Stimulated activated CD4-positive, alpha-beta T cell treated with anti-CD3 and anti-CD28 coated beads, Interleukin-15, amount 100 ng/mL, for 1 hour (primary cell): ENCODE data around the gene LSM7.

Source experiments
- DNase-seq, 2 donors: peaks; one replicate each; pipeline ENCODE4 v3.0.0-alpha.2; 2020; ENCODE audit warnings: low read depth in 1 of 2, low spot score in 1 of 2

The LSM7 gene

GRCh38 chr19:2305452-2306280, 22.7 kb downstream of the LSM7 start:
- no peak for DNase-seq

DNA sequence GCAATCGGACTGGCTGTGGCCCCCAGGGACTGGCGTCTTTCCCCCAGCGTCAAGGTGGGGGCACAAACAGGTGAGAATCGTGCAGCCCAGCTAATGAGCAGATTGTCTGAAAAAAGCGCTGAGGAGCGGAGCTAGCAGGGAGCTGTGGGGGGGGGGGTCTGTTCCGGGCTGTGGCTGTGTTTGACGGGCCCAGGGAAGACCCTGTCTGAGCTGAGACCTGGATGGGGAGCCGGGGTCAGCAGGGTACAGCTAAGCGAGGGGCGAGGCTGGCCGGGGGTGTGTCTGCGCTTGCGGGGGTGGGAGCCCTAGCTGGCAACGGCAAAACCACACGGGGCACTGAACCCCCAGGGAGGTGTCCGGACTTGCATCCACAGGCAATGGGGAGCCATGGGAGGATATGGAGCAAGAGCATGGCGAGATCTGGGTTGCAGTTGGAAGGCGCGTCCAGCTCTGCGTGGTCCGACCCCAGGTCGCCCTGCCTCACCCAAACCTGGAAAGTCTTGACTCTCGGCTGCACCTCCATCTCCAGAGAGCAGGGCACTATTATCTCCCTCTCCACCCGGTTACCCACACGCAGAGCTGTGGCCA, 25.1 kb downstream of the LSM7 start:
- no peak for DNase-seq

DNA sequence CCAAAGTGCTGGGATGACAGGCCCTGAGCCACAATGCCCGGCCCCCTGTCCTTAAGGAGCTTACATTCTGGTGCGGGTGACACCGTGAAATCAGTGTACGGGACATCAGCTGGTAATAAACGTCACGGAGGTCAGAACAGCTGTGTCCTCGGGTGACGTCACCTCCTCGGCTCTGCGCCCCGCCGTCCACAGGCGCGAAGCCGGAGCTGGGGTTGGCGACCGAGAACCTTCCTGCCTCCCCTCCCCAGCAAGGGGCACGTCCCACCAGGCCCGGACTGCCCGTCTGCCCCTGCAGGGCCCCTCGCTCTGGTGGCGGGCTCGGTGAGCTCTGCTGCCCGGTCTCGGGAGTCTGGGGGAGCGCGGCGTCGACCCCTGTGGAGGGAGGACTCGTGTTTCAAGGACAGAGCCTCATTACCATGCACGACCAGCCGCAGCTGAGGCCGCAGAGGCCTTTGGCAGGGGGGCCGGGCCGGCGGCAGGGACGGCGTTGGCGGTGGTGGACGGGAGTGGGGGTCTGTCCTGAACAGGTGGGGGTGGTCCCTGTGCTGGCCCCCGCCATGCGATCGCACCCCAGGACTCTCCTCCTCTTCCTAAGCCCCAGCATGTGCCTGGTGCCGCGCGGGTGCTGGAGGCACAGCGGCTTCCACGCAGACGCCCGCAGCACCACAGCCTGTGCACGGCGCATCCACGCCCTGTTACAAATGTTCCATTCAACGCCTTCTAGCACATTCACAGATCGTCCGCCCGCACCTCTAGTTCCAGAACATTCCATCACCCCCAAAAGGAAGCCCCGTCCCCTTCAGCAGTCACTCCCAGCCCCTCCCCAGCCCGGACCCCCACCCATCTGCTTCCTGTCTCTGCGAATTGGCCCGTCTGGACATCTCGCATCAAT, 25.8 kb downstream of the LSM7 start:
- DNase-seq: no peak

- DNase-seq: no peak
Observed at GRCh38 chr19:2300533-2300932, 27.9 kb downstream of the LSM7 start.

GRCh38 chr19:2296141-2296540, 32.2 kb downstream of the LSM7 start:
- no peak for DNase-seq

DNA sequence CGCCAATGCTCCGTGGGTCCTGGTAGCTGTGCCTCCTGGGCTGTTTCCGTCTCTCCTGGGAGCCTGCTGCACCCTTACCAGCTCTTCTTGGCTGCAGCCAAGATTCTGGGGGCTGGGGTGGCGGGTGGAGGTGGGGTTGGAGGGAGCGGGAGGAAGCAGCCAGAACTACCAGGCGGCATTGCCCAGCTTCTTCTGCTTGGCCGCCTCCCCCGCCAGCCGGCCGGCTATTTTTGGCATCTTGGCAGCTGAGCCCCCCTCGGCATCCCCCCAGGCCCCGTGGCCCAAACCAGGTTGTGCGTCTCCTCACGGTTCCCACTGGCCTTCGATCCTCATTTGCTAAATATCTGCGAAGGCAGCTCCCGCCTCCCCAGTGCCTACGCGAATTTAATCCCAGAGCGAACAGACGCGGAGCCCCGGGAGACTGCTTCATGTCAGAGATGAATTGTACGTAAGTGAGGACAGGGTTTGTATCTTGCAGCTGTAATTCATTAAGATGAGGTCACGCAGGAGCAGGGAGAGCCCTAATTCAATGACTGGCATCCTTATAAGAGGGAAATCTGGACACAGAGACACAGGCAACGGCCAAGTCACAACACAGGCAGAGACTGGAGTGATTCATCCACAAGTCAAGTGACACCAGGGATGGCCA, 33.6 kb downstream of the LSM7 start:
- no peak for DNase-seq

- DNase-seq: no peak
Observed at GRCh38 chr19:2291185-2291751, 37.1 kb downstream of the LSM7 start.

DNA sequence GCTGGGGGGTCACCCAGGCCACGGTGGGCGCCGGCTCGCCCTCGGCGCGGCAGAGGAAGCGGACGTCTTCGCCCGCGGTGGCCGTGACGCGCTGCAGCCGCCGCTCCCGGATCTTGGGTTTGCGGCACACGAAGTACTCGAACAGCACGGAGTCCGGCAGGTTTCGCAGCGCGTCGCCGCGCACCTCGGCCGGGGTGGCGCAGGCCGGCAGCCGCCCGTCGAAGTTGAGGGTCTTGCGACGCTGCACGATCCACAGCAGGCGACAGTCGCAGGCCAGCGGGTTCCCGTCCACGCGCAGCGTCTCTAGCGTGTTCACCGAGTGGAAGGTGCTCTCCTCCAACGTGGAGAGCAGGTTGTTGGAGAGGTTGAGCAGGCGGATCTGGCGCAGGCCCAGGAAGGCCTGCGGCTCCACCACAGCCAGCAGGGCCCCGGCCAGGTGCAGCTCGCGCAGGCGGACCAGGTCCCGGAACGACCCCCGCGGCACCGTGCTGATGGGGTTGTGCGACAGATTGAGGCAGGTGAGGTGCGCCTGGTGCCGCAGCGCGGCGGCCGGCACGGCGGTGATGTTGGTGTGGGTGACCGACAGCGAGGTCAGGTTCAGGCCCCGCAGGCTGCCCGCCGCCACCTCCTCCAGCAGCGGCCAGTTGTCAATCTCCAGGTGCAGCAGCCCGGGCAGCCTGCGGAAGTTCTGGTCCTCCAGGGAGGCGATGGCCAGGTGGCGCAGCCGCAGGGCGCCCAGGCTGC, 37.8 kb downstream of the LSM7 start:
- DNase-seq: no peak

DNA sequence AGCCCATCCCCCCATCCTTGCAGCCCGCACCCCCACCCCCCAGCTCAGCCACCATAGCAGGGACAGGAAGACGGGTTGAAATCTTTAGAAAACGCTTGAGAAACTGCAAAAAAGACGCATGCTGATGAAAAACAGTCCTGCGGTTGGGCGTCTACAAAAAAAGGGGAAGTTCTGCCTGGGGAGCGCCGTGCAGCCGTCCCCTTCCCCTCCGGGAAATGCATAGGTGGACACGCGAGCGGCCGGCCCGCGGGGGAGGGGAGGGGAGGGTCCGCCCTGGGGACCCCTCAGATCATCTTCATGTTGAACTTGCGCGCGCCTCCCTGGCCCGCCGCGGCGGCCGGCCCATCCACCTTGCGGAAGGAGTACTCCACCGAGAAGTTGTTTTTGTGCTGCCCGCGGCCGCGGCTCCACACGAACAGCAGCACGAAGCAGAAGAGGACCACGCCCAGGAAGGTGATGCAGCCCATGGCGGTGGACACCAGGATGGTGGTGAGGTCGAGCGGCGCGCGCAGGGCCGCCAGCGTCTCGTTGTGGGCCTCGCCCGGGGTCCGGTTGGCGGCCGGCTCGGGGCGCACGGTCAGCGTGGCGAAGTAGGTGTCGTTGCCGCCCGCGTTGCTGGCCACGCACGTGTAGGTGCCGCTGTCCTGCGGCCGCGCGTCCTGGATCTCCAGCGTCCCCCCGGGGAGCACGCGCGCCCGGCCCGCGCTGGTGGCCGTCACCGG, 38.5 kb downstream of the LSM7 start:
- peak in 1 of 2 donors; percentile 31 for DNase-seq

- no peak for DNase-seq
Observed at GRCh38 chr19:2288818-2289713, 39.3 kb downstream of the LSM7 start.

DNA sequence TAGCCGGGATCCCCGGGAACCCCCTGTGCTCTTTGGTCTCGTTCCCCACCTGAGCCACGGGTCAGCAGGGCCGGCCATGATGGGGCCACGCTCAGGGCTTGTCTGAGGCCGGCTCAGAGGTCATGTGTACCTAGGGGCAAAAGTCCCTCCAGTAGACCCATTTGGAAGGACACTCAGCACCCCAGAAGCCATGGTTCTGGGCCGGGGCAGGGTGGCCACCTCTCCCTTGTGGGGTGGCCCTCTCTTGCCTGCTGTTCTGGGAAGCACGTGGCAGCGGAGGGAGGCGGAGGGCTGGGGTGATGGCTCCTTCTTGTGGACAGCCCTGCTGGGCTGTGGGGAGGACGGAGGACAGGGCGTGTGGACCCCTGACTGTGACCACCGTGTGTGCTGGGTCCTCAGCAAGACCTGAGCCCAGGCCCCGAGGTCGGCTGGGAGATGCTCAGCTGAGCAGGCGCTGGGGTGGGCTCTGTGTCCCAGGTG, 40.0 kb downstream of the LSM7 start:
- no peak for DNase-seq

DNA sequence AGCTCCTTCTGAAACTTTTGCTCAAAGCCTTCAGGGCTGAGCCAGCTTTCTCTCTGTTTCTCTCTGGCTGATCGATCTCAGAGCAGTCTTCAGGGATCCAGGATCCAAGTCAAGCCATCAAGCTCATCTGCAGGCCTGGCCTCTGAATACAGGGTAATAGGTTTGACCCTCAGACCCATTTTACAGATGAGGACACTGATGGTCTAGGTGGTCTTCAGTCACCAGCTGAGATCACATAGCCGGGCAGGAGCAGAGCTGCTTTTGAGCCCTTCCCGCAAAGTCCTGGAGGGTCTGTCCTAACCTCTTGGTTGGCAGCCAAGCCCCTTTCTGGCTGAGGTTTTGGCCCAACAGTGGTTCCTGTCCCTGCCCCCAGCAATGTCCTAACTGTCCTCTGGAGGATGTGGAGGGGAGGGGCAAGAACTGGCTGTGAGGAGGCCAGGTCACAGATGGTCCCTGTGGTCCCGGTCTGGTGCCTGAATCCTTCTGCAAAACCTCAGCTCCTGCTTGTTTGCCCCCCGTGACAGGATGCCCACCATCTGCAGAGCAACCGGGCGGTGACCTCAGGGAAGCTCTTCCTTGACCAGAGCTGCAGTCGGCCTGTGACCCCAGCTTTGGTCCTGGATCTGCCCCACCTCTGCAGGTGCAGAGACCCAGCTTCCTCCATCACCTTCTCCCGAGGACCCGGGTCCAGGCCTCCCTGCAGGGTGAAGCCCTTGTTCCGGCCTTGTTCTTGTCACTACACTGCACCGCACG, 40.6 kb downstream of the LSM7 start:
- DNase-seq: no peak

DNA sequence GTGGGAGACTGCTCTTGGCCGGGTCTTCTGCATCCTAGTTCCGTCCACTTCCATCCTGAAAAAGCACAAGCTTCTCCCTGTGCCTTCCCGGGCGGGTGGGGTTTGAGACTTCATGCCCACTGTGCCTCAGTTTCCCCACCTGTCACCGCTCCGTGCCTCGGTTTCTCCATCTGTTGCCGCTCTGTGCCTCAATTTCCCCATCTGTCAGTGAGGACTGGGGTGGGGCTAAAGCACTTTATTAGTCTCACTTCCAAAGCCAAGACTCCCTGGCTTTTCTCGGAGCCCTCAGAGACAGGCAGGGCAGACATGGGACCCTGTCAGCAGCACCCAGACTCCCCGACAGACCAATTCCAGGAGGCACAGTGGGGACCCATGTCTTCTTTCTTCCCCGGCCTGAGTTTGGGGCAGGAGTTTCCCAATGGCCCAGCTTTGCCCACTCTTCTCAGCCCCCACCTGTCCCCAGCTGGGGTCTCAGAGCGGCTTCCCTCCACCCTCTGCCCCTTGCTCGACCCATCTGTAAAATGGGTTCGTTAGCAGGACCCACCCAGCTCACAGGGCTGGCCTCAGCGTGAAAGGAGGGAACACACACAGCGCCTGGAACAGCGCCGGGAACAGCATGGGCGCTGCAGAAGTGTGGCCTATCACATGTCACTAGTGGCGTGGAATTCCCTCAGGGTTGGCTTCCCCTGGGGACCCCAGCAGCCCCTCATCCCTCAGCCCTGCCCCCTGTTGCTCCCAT, 41.8 kb downstream of the LSM7 start:
- no peak for DNase-seq

- DNase-seq: no peak
Observed at GRCh38 chr19:2283835-2284507, 44.4 kb downstream of the LSM7 start.

DNA sequence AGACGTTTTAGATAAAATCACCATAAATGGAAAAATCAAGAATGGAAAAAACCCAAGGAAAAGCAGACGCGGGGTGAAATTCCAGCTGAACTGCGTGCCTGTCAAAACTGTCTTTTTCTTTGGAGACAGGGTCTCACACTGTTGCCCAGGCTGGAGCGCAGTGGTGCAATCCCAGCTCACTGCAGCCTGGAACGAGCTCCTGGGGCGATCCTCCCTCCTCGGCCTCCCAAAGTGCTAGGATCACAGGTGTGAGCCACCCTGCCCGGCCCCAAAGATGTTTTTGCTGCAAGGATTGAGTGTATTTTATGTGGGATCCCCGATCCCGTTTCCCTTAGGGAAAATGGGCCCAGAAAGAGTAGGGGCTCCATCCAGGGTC, 45.5 kb downstream of the LSM7 start:
- no peak for DNase-seq

DNA sequence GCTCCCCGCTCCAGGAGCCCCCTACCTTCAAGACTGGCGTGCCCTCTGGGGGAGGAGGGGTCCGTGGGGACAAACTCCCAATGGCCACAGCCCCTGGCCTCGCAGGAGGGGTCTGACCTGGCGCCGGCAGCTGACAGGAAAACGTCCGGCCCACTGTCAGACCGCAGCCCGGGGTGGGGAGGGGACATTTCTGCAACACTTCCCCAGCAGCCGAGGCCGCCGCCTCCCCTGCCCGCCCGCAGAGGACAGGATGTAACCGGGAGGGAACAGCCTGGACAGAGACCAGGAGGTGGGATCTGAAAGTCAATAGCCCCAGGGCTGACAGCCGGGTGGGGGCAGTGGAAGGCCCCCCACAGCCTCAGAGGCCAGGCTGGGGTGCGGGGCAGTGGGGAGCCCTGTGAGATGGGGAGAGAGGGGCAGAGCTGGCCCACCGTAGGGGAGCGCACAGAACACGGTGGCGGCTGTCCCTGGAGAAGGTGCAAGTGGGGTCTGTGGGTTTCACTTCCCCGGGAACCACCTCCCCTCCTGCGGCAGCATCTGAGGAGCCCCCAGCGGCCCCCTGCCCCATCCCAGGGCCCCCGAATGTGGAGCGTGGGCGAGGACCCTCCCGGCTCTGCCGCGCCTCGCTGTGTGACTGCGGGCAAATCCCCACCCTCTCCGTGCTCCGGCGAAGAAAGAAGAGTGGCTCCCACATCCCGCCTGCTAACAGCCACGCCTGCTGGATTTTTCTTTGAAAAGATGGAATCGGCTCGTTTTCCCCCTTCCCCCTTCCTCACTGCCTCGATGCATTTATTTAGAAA, 46.1 kb downstream of the LSM7 start, which contains the start of gene PEAK3:
Gene PEAK3, minus strand, starts transcription at position 114 of the 800 bp plus-strand sequence. CDS start 1,244 bp downstream, outside the sequence.
- DNase-seq: no peak
